NCI-H2227 (cell line): ENCODE data around the gene EDC3.
"Not testable (repeated sequence)": the region's sequence is repeated elsewhere in the genome, so short reads cannot be mapped to it uniquely, and the experiment has no call there.

ENCODE experiments used
- DNase-seq: peaks from one replicate; lab custom pipeline; 2025; ENCODE audit not compliant: unreplicated experiment; lab: John Stamatoyannopoulos, UW

The EDC3 gene

DNA sequence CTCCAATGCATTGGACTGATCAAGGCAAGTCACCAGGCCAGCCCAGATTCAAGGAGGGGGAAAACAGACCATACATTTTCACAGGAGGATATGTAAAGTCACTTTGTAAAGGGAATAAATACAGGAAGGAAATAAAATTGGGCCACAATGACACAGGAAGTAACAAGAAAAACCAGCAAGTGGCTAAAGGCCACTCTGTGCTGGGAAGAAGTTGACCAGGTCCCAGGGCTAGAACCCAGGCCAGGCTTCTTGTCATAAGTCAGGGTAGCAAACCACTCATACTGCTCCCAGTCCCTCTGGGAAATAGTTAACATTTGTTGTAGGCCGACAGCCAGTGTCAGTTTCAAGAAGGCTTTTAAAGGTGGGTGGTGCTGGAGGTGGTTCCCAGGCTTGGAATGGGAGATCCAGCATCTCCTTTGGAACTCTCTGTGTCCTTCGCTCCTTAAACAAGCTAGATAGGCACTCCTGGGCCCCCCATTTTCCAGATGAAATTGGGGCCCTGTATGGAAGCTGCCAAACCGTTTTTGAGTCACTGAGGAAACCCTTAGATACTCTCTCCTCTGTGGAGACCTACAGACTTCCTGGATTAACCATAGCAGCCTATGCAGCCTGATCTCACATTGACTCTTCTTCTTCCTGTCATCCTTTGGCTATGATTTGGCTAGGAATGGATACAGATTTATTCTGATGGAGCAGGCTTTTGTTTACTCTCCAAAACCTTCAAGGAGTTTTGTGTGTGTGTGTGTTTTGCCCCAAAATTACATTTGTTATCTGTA, 14.7 kb upstream of the EDC3 start:
- no peak for DNase-seq

DNA sequence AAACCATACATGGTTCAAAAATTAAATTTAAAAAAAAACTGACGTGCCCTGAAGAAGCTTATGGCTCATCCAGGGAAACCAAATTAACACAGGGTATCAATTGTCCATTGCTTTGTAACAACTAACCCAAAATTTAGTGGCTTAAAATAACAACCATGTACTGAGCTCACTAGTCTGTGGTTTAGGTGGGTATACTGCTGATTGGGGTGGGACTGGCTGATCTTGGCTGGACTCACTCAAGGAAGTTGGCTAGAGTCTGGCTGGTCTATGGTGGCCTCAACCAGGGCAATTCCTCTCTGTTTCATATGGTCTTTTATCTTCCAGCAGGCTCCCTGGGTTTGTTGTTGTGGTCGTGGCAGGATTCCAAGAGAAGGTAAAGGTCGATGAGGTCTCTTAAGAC, 14.1 kb upstream of the EDC3 start:
- DNase-seq: no peak

DNA sequence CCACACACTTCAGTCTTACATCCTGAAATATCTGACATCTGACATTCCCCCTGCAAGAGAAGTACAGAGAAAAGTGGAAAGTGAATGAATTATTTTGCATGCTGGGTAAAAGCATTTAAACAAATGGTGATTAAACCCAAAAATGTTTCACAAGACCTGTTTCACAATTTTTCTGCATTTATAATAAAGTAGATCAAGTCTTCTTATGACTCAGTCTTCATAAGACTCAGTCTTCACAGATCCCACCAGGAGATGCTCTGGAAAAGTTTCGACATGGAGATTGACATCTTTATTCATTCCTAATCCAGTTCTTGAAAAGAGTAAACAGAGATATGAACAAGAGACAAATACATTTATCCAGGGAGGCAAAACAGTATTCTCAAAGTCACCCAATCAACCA, 13.2 kb upstream of the EDC3 start:
- no peak for DNase-seq

DNA sequence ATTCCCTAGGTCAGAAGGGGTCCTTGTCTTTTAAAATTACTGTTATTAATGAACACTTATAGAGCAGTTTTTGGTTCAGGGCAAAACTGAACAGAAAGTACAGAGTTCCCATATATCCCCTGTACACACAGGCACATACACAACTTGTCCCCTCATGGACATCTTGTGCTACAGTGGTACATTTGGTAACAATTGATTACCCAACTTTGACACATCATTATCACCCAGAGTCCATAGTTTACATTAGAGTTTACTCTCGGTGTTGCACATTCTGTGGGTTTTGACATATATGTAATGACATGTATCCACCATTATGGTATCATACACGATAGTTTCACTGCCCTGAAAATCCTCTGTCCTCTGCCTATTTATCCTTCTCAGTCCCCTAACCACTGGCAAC, 984 bp upstream of the EDC3 start:
- DNase-seq: no peak

DNA sequence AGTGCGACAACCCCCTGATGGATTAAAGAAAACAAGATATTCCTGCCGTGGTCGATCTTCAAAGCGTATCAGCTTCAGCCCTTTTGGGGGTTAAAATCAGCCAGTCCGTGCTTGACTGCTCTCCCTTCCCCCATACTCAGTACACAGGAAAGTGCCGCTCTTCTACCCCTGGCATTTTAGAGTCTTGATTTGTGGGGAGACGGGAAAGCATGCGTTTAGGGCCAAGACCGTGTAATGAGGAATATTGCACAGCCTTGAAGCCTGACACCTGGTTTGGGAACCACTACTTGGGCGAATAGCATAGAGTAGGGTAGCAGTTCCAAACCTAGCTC, 540 bp upstream of the EDC3 start:
- DNase-seq: no peak

GRCh38 chr15:74692327-74692726, 3.5 kb downstream of the EDC3 start:
- DNase-seq: no peak

DNA sequence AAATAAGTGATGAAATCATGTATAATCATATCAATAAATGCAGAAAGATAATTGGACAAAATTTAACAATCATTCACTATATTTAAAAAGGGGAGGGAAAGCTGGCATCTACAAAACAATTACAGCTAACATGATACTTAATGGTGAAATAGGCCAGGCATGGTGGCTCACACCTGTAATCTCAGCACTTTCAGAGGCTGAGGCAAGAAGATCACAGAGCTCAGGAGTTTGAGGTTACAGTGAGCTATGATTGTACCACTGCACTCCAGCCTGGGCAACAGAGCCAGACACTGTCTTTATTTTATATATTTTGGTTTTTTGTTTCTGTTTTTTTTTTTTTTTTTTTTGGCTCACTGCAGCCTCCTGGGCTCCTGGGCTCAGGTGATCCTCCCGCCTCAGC, 12.1 kb downstream of the EDC3 start:
- DNase-seq: no peak

DNA sequence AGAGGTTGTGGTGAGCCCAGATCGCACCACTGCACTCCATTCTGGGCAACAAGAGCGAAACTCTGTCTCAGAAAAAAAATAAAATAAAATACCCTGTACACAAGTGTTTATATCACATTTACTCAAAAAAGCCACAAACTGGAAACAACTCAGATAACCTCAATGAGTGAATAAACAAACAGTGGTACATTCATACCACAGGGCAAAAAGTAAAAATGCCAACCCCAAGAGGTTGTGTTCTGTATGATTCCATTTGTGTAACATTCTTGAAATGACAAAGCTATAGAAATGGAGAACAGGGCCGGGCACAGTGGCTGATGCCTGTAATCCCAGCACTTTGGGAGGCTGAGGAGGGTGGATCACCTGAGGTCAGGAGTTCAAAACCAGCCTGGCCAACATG, 12.9 kb downstream of the EDC3 start:
- no peak for DNase-seq

GRCh38 chr15:74680456-74680855, 15.4 kb downstream of the EDC3 start:
- no peak for DNase-seq

DNA sequence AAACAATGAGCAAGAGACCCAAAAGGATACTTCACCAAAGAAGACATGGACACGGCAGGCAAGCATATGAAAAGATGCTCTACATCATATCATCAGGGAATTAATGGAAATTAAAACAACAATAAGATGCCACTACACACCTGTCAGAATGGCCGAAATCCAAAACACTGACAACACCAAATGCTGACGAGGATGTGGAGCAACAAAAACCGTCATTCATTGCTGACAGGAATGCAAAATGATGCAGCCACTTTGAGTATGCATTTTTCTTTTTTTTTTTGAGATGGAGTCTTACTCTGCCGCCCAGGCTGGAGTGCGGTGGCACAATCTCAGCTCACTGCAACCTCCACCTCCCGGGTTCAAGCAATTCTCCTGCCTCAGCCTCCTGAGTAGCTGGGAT, 19.0 kb downstream of the EDC3 start:
- DNase-seq: no peak

DNA sequence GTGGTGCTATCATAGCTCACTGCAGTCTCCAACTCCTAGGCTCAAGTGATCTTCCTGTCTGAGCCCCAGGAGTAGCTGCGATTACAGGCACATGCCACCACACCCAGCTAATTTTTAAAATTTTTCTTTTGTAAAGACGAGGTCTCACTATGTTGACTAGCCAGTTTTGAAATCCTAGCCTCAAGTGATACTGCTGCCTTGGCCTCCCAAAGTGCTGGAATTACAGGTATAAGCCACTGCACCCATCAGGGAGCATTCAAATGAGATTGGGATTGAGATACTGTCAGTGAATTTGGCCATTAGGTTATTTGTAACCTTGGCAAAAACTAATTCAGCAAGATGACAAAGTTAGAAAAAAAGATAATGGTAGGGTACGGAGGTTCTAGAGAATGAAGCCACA, 21.7 kb downstream of the EDC3 start:
- DNase-seq: no peak

GRCh38 chr15:74669627-74670026, 26.2 kb downstream of the EDC3 start:
- DNase-seq: no peak

GRCh38 chr15:74667975-74668374, 27.8 kb downstream of the EDC3 start:
- no peak for DNase-seq

DNA sequence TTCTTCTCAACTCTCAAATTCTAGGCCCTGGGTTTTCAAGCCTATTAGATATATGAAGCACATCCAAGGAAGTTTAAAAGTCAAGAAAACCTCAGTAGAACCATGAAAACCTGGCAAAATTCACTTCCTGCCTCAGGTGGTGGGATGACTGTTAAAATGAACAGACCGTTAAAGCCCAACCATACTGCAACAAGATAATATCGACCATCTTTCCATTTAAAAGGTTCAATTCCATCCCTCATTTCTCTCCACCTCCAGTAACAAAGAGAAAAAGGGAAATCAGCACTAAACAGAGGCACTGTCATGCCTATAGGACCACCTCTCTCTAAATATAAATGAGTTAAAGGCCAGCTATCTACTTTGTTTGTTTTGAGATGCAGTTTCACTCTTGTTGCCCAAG, 31.2 kb downstream of the EDC3 start:
- DNase-seq: no peak

GRCh38 chr15:74664028-74664616, 31.7 kb downstream of the EDC3 start:
- DNase-seq: no peak

GRCh38 chr15:74663303-74664027, 32.4 kb downstream of the EDC3 start:
- DNase-seq: no peak

DNA sequence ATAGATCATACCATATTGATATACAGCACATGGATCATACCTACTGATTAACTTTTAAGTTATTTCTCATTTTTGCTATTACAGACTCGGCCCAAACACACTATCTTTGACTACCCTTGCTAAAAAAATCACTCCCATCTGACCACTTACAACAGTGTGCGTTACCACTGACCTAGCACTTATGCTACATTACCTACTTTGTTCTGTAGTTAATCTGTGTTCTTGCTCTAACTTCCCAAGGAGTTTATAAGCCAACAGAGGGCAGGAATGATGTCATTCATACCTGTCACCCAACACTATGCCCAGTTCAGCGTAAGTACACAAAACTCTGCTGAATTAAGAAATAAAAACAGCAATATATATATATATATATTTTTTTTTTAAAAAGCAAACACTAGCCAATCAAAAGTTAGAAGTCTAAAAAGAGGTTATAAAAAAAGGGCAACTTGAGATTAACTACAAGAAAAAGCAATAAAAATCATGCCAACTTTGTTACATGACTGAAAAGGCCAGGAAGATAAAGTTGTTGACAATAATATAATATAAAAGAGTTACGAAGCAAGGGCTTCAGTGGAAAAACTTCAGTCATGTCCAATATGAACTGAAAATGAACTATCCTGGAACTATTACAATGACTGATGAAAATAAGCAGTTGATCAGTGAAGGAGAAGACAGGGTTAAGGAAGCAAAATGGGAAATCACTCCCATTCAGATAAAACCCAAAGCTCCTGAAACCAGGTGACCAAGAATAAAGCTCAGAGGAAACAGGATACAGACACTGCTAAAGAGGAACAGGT, 33.6 kb downstream of the EDC3 start:
- DNase-seq: no peak

DNA sequence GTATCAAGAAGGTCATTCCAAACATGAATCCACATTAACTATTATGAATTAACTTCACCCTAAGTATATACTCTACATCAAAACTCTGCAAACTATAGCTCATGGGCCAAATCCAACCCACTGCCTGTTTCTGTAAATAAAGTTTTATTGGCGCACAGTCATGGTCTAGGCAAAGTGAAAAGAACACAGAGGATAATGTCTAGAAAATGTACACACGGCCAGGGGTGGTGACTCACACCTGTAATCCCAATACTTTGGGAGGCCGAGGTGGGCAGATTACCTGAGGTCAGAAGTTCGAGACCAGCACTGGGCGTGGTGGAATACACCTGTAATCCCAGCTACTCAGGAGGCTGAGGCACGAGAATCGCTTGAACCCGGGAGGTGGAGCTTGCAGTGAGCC, 34.5 kb downstream of the EDC3 start:
- not testable (repeated sequence) for DNase-seq

DNA sequence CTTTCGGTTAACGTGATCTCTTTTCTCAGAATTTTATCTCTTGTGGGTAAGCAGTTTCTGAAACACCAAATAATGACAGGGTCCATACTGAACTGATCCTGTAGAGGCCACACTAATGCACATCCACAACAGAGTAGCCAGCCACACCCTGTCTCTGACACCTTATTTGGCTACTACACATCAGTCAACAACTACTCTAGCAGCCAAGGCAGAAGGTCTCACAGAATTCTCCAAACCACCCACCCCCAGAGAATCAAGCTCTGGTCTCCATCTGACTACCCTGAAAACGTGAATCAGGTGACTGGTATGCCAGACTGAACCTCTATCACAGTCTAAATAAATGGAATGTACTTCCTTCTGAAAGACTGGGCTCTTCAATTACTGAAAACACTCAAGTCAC, 38.0 kb downstream of the EDC3 start:
- no peak for DNase-seq

DNA sequence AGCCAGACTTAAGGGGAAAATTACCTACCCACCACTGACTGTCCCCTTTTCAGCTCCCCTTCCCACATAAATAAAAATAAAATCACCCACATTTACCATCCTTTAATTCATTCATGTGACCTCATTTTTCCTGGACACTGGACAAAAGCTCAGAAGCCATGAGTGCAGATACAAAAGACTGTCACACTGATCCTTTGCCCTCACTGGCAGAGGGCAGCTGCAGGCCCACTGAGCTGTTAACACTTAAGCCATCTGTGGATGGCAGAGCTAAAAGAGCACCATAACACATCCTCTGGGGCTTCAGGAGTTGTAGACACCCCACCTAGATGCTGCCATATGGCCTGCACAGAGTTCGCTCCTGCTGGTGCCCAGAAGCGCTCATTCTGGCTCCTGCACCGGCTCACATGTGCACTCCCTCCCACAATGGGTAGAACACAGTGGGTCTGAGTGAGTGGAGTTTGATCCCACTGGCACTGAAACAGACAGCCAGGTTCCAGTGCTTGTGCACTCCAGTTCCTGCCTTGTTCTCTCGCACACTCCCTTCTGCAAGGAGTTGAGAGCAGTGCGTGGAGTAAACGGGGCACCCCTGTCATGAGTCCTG, 38.8 kb downstream of the EDC3 start:
- no peak for DNase-seq

GRCh38 chr15:74655424-74655823, 40.4 kb downstream of the EDC3 start:
- DNase-seq: no peak
